ENCODE results near the gene SHC1.

The SHC1 gene

DNA sequence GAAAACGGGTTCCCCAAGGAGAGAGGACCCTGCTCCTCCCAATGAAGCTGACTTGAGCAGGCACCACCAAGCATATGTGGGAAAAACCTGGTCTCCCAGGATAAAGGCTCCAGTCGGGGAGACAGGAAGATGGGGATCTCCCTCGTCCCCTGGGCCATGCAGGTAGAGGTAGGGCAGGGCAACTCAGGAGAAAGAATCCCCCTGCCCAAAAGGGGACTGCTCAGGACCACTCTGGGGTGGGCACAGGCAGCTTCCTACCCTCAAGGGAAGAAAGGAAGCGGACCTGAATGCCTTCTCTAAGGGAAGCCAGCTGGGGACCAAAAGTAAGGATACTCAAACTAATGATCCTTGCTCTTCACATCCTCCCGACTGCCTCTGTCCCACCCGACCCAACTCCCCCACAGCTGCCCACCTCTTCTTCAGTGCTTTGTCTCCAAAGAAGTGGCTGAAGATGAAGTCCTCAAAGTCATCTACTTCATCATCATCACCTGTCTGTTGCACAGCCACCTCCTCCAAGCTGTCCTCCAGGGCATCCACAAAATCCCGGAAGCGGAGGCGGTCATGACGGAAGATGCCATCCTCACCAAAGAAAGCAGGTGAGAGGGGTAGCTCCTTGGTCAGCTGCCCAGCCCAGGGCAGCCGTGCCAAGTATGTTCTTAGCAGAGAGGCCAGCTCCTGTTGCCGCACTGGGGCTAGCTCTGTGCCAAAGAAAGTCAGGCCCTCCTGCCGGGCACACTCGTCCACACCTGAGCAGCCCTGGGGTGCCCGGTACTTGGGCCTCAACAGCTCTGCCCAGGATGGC lies 25.2 kb downstream of the SHC1 start:
- Histone ChIP-seq H4K91ac (ENCODE audit: low read length) (no peak overlapping the region), H3K27ac (ENCODE audit: low read length, poor library complexity, severe bottlenecking) (no peak overlapping the region), H3K79me1 (replicated peaks; ENCODE audit: low read length, poor library complexity, severe bottlenecking) (peaks cover 4% of the 10 kb centered on the region), H2BK120ac (ENCODE audit: low read depth, low read length) (no peak overlapping the region), H4K8ac (ENCODE audit: low read length) (no peak overlapping the region), H2AFZ (ENCODE audit: low read depth, low read length) (no peak overlapping the region), H3K18ac (ENCODE audit: low read depth in 1 of 2, low read length in 2 of 2) (no peak overlapping the region), H3K9ac (ENCODE audit: low read length) (no peak overlapping the region), H3K9me3 (ENCODE audit: control insufficient read depth, low read length) (no peaks in the 10 kb centered on the region), H3K4ac (ENCODE audit: low read depth in 1 of 2, low read length in 2 of 2) (no peak overlapping the region), H2AK5ac (ENCODE audit: low read length, severe bottlenecking) (no peak overlapping the region), H2BK15ac (ENCODE audit: low read depth, poor library complexity, severe bottlenecking) (no peak overlapping the region), H3K36me3 (ENCODE audit: control insufficient read depth in 1 of 2, insufficient read depth in 2 of 2, low read depth in 1 of 2, low read length in 2 of 2) (peaks cover 20 to 56% of the 10 kb centered on the region in 2 experiments), H2BK12ac (ENCODE audit: low read length in 2 of 2) (no peak overlapping the region), H2BK5ac (ENCODE audit: low read depth, low read length, poor library complexity, severe bottlenecking) (no peak overlapping the region), H3K4me3 (ENCODE audit: insufficient read depth in 1 of 2, low read depth in 1 of 2, low read length in 2 of 2) (no peak overlapping the region), H3K23ac (ENCODE audit: low read length in 2 of 2) (no peak overlapping the region), H3K4me1 (ENCODE audit: control insufficient read depth, insufficient read depth, low read depth, low read length) (peaks cover 15% of the 10 kb centered on the region), H3K14ac (ENCODE audit: low read length in 2 of 2) (no peak overlapping the region), H3K27me3 (ENCODE audit: control insufficient read depth in 1 of 2, insufficient read depth in 1 of 2, low read length in 2 of 2) (no peaks in the 10 kb centered on the region), H3K4me2 (ENCODE audit: low read length, poor library complexity, severe bottlenecking) (no peak overlapping the region)
- WGBS: 87% methylated on average over 15 of the region's 15 CpGs
- no peak for DNase-seq

DNA sequence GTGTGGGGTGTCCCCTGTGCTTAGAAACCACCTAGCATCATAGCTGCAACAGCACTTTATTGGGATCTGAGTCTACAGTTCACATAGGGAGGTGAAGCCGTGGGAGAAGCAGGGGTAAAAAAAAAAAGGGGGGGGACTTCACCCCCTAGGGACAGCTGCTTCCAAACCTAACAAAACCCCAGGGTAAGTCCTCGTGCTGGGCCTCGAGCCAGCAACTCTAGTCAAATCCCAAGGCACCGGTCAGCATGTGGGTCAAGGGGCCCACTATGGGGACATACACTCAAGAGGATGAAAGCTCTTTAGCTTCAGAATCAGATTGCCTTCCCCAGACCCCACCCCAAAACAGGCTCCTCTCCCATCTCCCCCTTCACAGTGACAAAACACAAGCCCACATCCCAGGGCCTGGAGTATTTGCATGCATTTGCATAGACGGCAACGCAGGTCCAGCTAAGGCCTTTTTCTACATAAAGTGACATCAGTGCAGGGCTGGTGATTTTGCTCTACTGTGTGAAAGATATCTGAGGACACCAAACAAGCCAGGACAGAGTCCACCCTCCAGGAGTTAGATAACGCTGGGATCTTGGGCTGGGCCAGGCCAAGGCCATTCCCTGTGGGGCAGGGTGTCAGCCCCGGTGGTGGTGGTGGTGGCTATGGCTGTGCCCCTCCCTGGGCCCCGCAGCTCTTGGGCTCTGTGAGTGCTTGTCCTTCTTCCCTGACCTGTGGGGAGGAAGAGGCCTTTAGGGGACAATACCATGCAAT lies 26.0 kb downstream of the SHC1 start:
- H3K4me1 ChIP-seq (ENCODE audit: control insufficient read depth, insufficient read depth, low read depth, low read length): peaks cover 18% of the 10 kb centered on the region
- no peak overlapping the region for H3K23ac ChIP-seq (ENCODE audit: low read length in 2 of 2)
- H2BK120ac ChIP-seq (ENCODE audit: low read depth, low read length): no peak overlapping the region
- WGBS: 57% methylated on average over 9 of the region's 9 CpGs
- H2BK5ac ChIP-seq (ENCODE audit: low read depth, low read length, poor library complexity, severe bottlenecking): no peak overlapping the region
- no peak overlapping the region for H3K27ac ChIP-seq (ENCODE audit: low read length, poor library complexity, severe bottlenecking)
- peak overlapping the region; percentile 38 for H3K9ac ChIP-seq (ENCODE audit: low read length)
- peak overlapping the region in 1 of 2 experiments; percentile 85 for H2BK12ac ChIP-seq (ENCODE audit: low read length in 2 of 2)
- H3K36me3 ChIP-seq (ENCODE audit: control insufficient read depth in 1 of 2, insufficient read depth in 2 of 2, low read depth in 1 of 2, low read length in 2 of 2): peaks cover 20 to 53% of the 10 kb centered on the region in 2 experiments
- H3K4me2 ChIP-seq (ENCODE audit: low read length, poor library complexity, severe bottlenecking): no peak overlapping the region
- no peaks in the 10 kb centered on the region for H3K9me3 ChIP-seq (ENCODE audit: control insufficient read depth, low read length)
- peak overlapping the region in 1 of 2 experiments; percentile 24 for H3K18ac ChIP-seq (ENCODE audit: low read depth in 1 of 2, low read length in 2 of 2)
- H2AK5ac ChIP-seq (ENCODE audit: low read length, severe bottlenecking): no peak overlapping the region
- no peak overlapping the region for H4K8ac ChIP-seq (ENCODE audit: low read length)
- H3K14ac ChIP-seq (ENCODE audit: low read length in 2 of 2): no peak overlapping the region
- H3K4me3 ChIP-seq (ENCODE audit: insufficient read depth in 1 of 2, low read depth in 1 of 2, low read length in 2 of 2): no peak overlapping the region
- peak overlapping the region; percentile 35 for H4K91ac ChIP-seq (ENCODE audit: low read length)
- H2AFZ ChIP-seq (ENCODE audit: low read depth, low read length): no peak overlapping the region
- H3K27me3 ChIP-seq (ENCODE audit: control insufficient read depth in 1 of 2, insufficient read depth in 1 of 2, low read length in 2 of 2): no peaks in the 10 kb centered on the region
- DNase-seq: no peak
- no peak overlapping the region for H3K4ac ChIP-seq (ENCODE audit: low read depth in 1 of 2, low read length in 2 of 2)
- H3K79me1 ChIP-seq (replicated peaks; ENCODE audit: low read length, poor library complexity, severe bottlenecking): peaks cover 3% of the 10 kb centered on the region
- H2BK15ac ChIP-seq (ENCODE audit: low read depth, poor library complexity, severe bottlenecking): no peak overlapping the region

DNA sequence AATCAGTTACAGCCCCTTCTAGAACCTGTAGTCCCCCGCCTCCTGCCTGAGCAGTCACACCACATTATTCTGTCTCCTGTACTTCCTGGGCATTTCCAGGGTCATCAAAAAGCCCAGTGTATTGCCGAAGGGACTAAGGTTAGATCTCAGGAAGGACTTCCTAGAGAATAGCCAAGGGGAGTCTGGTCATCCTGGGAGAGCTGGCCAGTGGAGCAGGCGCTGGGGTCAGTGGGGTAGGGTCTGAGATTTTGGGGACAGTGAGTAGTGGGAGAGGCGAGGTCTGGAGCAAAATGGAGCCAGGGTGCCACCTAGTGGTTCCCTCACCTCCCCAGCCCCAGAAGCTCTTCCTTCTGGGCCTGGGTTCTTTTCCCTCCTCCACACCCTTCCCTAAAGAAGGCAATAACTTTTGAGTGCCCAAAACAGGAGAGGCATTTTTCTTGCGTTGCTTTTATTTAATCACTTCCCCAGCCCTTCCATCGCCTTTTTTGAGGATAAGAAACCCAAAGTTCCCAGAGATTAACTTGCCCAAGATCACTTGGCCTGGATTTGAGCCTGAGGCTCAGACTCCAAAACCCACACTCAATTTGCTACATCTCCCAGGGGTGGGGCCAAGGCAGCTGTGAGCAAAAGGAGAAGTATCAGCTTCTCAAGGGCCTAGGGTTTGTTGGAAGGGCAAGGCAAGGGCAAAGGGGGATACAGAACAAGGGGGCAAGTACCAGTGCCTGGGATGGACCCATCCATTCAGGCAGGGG lies 26.7 kb downstream of the SHC1 start:
- Histone ChIP-seq H3K23ac (ENCODE audit: low read length in 2 of 2) (no peak overlapping the region), H3K14ac (ENCODE audit: low read length in 2 of 2) (no peak overlapping the region), H2BK12ac (ENCODE audit: low read length in 2 of 2) (peak overlapping the region in 1 of 2 experiments; percentile 85), H3K18ac (ENCODE audit: low read depth in 1 of 2, low read length in 2 of 2) (peak overlapping the region in 1 of 2 experiments; percentile 24), H4K91ac (ENCODE audit: low read length) (peak overlapping the region; percentile 35), H3K4me2 (ENCODE audit: low read length, poor library complexity, severe bottlenecking) (no peak overlapping the region), H3K9me3 (ENCODE audit: control insufficient read depth, low read length) (no peaks in the 10 kb centered on the region), H3K27ac (ENCODE audit: low read length, poor library complexity, severe bottlenecking) (no peak overlapping the region), H2AK5ac (ENCODE audit: low read length, severe bottlenecking) (peak overlapping the region; percentile 32), H3K9ac (ENCODE audit: low read length) (peak overlapping the region; percentile 38), H2BK15ac (ENCODE audit: low read depth, poor library complexity, severe bottlenecking) (no peak overlapping the region), H3K4me3 (ENCODE audit: insufficient read depth in 1 of 2, low read depth in 1 of 2, low read length in 2 of 2) (no peak overlapping the region), H3K36me3 (ENCODE audit: control insufficient read depth in 1 of 2, insufficient read depth in 2 of 2, low read depth in 1 of 2, low read length in 2 of 2) (peaks cover 20 to 53% of the 10 kb centered on the region in 2 experiments), H4K8ac (ENCODE audit: low read length) (no peak overlapping the region), H3K27me3 (ENCODE audit: control insufficient read depth in 1 of 2, insufficient read depth in 1 of 2, low read length in 2 of 2) (no peaks in the 10 kb centered on the region), H2BK120ac (ENCODE audit: low read depth, low read length) (no peak overlapping the region), H3K4me1 (ENCODE audit: control insufficient read depth, insufficient read depth, low read depth, low read length) (peaks cover 18% of the 10 kb centered on the region), H3K4ac (ENCODE audit: low read depth in 1 of 2, low read length in 2 of 2) (no peak overlapping the region), H2BK5ac (ENCODE audit: low read depth, low read length, poor library complexity, severe bottlenecking) (no peak overlapping the region), H2AFZ (ENCODE audit: low read depth, low read length) (no peak overlapping the region), H3K79me1 (replicated peaks; ENCODE audit: low read length, poor library complexity, severe bottlenecking) (peaks cover 3% of the 10 kb centered on the region)
- peak; percentile 51 for DNase-seq
- WGBS: 28% methylated on average over 5 of the region's 6 CpGs

Data from mesenchymal stem cell (in vitro differentiated cells and primary cell).